Caco-2 (cell line): ENCODE results near the gene CRYZL1. TPM values are rescaled to one million over a fixed set of nuclear protein-coding genes. Genes with fewer than 3 reads are reported as not detected.

Experiments used
- BruUV-seq: library from RNA; stranded (reverse); fragments of 400-500 nt; replicated peaks from 2 replicates; lab custom pipeline; 2021; lab: Mats Ljungman, UMichigan
- CTCF ChIA-PET: fragments of 300-600 bp; sonication (Branson Sonifier 250); formaldehyde crosslinking; loops from one replicate; lab custom pipeline; 2022; ENCODE audit warnings: antibody characterized with exemption; lab: Charles Lee
- POLR2A ChIA-PET: fragments of 300-600 bp; sonication (Branson Sonifier 250); formaldehyde crosslinking; loops from one replicate; lab custom pipeline; 2022; ENCODE audit warnings: antibody characterized with exemption; lab: Charles Lee
- DNase-seq, 2 experiments: peaks; one replicate each; pipeline versions ENCODE4 v3.0.0 to v3.0.0-alpha.2; 2020 to 2022
- H3K27me3 ChIP-seq: replicated peaks from 2 replicates; pipeline ENCODE4 v1.6.0; 2011; ENCODE audit warnings: low read length; ENCODE audit not compliant: control insufficient read depth, insufficient read depth
- H3K36me3 ChIP-seq: 2 replicates; pipeline ENCODE4 v1.5.1; 2011; ENCODE audit warnings: low read length; ENCODE audit not compliant: control insufficient read depth, insufficient read depth
- H3K4me1 ChIP-seq: fragments of 250-450 bp; sonication (Bioruptor Pico); 2 replicates; pipeline ENCODE4 v1.5.1; 2020; ENCODE audit warnings: mild to moderate bottlenecking
- H3K4me3 ChIP-seq: 2 replicates; pipeline ENCODE4 v1.5.1; 2011; ENCODE audit warnings: low read depth, mild to moderate bottlenecking, control low read depth, low read length
- H3K9me3 ChIP-seq: fragments of 250-450 bp; sonication (Bioruptor Pico); 2 replicates; pipeline ENCODE4 v1.5.1; 2020; ENCODE audit warnings: mild to moderate bottlenecking, moderate library complexity
- H3K27ac Mint-ChIP-seq: one replicate; pipeline ENCODE4 v1.8.0; 2022; ENCODE audit warnings: mixed read lengths; ENCODE audit not compliant: unreplicated experiment
- H3K27me3 Mint-ChIP-seq: one replicate; pipeline ENCODE4 v1.8.0; 2022; ENCODE audit warnings: mixed read lengths; ENCODE audit not compliant: insufficient read depth, unreplicated experiment
- H3K36me3 Mint-ChIP-seq: one replicate; pipeline ENCODE4 v1.8.0; 2022; ENCODE audit warnings: mild to moderate bottlenecking, mixed read lengths; ENCODE audit not compliant: insufficient read depth, unreplicated experiment
- H3K4me1 Mint-ChIP-seq: one replicate; pipeline ENCODE4 v1.8.0; 2022; ENCODE audit warnings: low read depth, mixed read lengths; ENCODE audit not compliant: unreplicated experiment
- H3K4me3 Mint-ChIP-seq: one replicate; pipeline ENCODE4 v1.8.0; 2022; ENCODE audit warnings: mild to moderate bottlenecking, moderate library complexity, mixed read lengths; ENCODE audit not compliant: unreplicated experiment
- H3K9me3 Mint-ChIP-seq: one replicate; pipeline ENCODE4 v1.8.0; 2022; ENCODE audit warnings: mixed read lengths; ENCODE audit not compliant: unreplicated experiment
- CTCF ChIP-seq, 2 experiments: fragments of 200-600 bp in 1 of 2; IDR thresholded peaks; 1 replicate in 1 of 2; 2 replicates in 1 of 2; pipeline versions ENCODE4 v1.5.1 to v1.8.0; 2011 to 2022; ENCODE audit warnings: antibody characterized with exemption in 1 of 2, control low read depth in 1 of 2, inconsistent platforms in 1 of 2, low read depth in 1 of 2, low read length in 1 of 2, mild to moderate bottlenecking in 1 of 2, moderate library complexity in 1 of 2; ENCODE audit not compliant: insufficient read depth in 1 of 2, severe bottlenecking in 1 of 2, unreplicated experiment in 1 of 2
- intact Hi-C: fragments of 100-400 bp; cut with micrococcal nuclease; formaldehyde crosslinking; loops from one replicate; pipeline ENCODE4 v1.10.0; 2022; ENCODE audit not compliant: unreplicated experiment
- total RNA-seq: library from RNA; stranded (reverse); gene quantifications from 2 replicates; pipeline ENCODE4 v1.2.3, GENCODE V29; 2022

Gene CRYZL1
- total RNA-seq, 1 experiment from 2014 or later, result 26.6 TPM

- H3K4me3 ChIP-seq, result peak overlapping the region; percentile 86
- ChIA-PET POLR2A (no interaction called here), CTCF (no interaction called here)
- DNase-seq, result peak; percentile 39 to 51
- peaks cover 12% of the 10 kb centered on the region for H3K4me1 Mint-ChIP-seq
- peaks cover 25% of the 10 kb centered on the region for H3K36me3 Mint-ChIP-seq
- H3K4me1 ChIP-seq, result peaks cover 19% of the 10 kb centered on the region
- H3K27me3 Mint-ChIP-seq, result no peaks in the 10 kb centered on the region
- no peaks in the 10 kb centered on the region for H3K36me3 ChIP-seq
- no peaks in the 10 kb centered on the region for H3K27me3 ChIP-seq
- intact Hi-C loops, result loop anchor here (2.0 to 5.0 kb wide), 3 partner anchors 14 to 119 kb away; no protein-coding TSS in a partner anchor
- TF ChIP-seq CTCF (IDR thresholded peaks at IDR 0.05; ENCODE audit: insufficient read depth in 1 of 2, low read depth in 1 of 2, low read length in 1 of 2, severe bottlenecking in 1 of 2, unreplicated experiment in 1 of 2), result no peak
- no peaks in the 10 kb centered on the region for H3K9me3 ChIP-seq
- H3K4me3 Mint-ChIP-seq, result peak overlapping the region; percentile 75
- no TSS peak for BruUV-seq
- H3K9me3 Mint-ChIP-seq, result no peaks in the 10 kb centered on the region
- H3K27ac Mint-ChIP-seq, result peak overlapping the region; percentile 91
Measured at GRCh38 chr21:33642896-33643657, 1.5 kb upstream of the CRYZL1 start.

GRCh38 chr21:33642027-33642895, 720 bp upstream of the CRYZL1 start, which contains the start of gene ITSN1:
Gene ITSN1, plus strand, starts transcription at chr21:33642501. Its CDS starts 76,328 bp downstream, at chr21:33718829.
- H3K27me3 Mint-ChIP-seq, result no peaks in the 10 kb centered on the region
- Histone ChIP-seq H3K27me3 (no peaks in the 10 kb centered on the region), H3K36me3 (no peaks in the 10 kb centered on the region), H3K4me1 (peaks cover 19% of the 10 kb centered on the region), H3K9me3 (no peaks in the 10 kb centered on the region), H3K4me3 (peak within 1 kb of the TSS; percentile 86)
- BruUV-seq, result TSS peak; percentile 2
- H3K9me3 Mint-ChIP-seq, result no peaks in the 10 kb centered on the region
- ChIA-PET CTCF (no interaction called here), POLR2A (no interaction called here)
- H3K36me3 Mint-ChIP-seq, result peaks cover 25% of the 10 kb centered on the region
- peaks cover 12% of the 10 kb centered on the region for H3K4me1 Mint-ChIP-seq
- intact Hi-C loops, result loop anchor here (2.0 to 5.0 kb wide), 3 partner anchors 15 to 120 kb away; no protein-coding TSS in a partner anchor
- H3K4me3 Mint-ChIP-seq, result peak within 1 kb of the TSS; percentile 75
- peak; percentile 99 to 100 for DNase-seq
- no peak for TF ChIP-seq CTCF (IDR thresholded peaks at IDR 0.05; ENCODE audit: insufficient read depth in 1 of 2, low read depth in 1 of 2, low read length in 1 of 2, severe bottlenecking in 1 of 2, unreplicated experiment in 1 of 2)
- H3K27ac Mint-ChIP-seq, result peak within 1 kb of the TSS; percentile 91
